Karpas-422 (cell line): ENCODE data around the gene CLHC1. TPM values are rescaled to one million over a fixed set of nuclear protein-coding genes. Genes with fewer than 3 reads are reported as not detected.
A peak's percentile ranks its signal among the peaks of the same experiment; 100 is the strongest.

Experiments
- DNase-seq: peaks from one replicate; pipeline ENCODE4 v3.0.0-alpha.2; 2015
- H2AFZ ChIP-seq: fragments of 200-600 bp; sonication (generic); 2 replicates; pipeline ENCODE4 v1.6.1; 2014; ENCODE audit warnings: antibody characterized with exemption, low read length, mixed read lengths
- H3K27ac ChIP-seq: fragments of 200-600 bp; sonication (generic); 2 replicates; pipeline ENCODE4 v1.5.1; 2014; ENCODE audit warnings: mild to moderate bottlenecking, low read length, moderate library complexity
- H3K27me3 ChIP-seq: fragments of 200-600 bp; sonication (generic); 2 replicates; pipeline ENCODE4 v1.6.1; 2014; ENCODE audit warnings: low read length, mixed read lengths
- H3K36me3 ChIP-seq: fragments of 200-600 bp; sonication (generic); 2 replicates; pipeline ENCODE4 v1.6.1; 2014; ENCODE audit warnings: low read length, mixed read lengths; ENCODE audit not compliant: insufficient read depth
- H3K4me1 ChIP-seq: fragments of 200-600 bp; sonication (generic); 2 replicates; pipeline ENCODE4 v1.6.1; 2014; ENCODE audit warnings: mild to moderate bottlenecking, low read length, mixed read lengths
- H3K4me2 ChIP-seq: fragments of 200-600 bp; sonication (generic); 2 replicates; pipeline ENCODE4 v1.6.1; 2014; ENCODE audit warnings: low read length, low read depth, mild to moderate bottlenecking; ENCODE audit not compliant: poor library complexity, severe bottlenecking
- H3K4me3 ChIP-seq: fragments of 200-600 bp; sonication (generic); 2 replicates; pipeline ENCODE4 v1.5.1; 2014; ENCODE audit warnings: mild to moderate bottlenecking, antibody characterized with exemption, low read length, mixed read lengths
- H3K79me2 ChIP-seq: fragments of 200-600 bp; sonication (generic); 2 replicates; pipeline ENCODE4 v1.6.1; 2014; ENCODE audit warnings: mild to moderate bottlenecking, low read length, mixed read lengths
- H3K9ac ChIP-seq: fragments of 200-600 bp; sonication (generic); 2 replicates; pipeline ENCODE4 v1.6.0; 2014; ENCODE audit warnings: low read length
- H3K9me2 ChIP-seq: fragments of 200-600 bp; sonication (generic), shearing (Covaris generic); replicated peaks from 2 replicates; pipeline ENCODE4 v1.6.0; 2014; ENCODE audit warnings: mild to moderate bottlenecking, low read length, moderate library complexity; ENCODE audit not compliant: insufficient read depth
- H3K9me3 ChIP-seq: fragments of 300-700, 200-600 bp; sonication (generic); 2 replicates; pipeline ENCODE4 v1.6.1; 2014; ENCODE audit warnings: low read length, mixed read lengths
- H4K20me1 ChIP-seq: fragments of 200-600 bp; sonication (generic); 2 replicates; pipeline ENCODE4 v1.6.1; 2014; ENCODE audit warnings: mild to moderate bottlenecking, antibody characterized with exemption, low read length, low read depth; ENCODE audit not compliant: insufficient read depth
- total RNA-seq: library from RNA; depleted of rRNA; stranded (reverse); fragments of >200 nt; shearing (Covaris generic); gene quantifications from 2 replicates; pipeline ENCODE4 v1.2.3, GENCODE V29; 2014; ENCODE audit warnings: low replicate concordance

CLHC1 gene
- total RNA-seq, 1 experiment from 2014 or later, result 12.1 TPM

DNA sequence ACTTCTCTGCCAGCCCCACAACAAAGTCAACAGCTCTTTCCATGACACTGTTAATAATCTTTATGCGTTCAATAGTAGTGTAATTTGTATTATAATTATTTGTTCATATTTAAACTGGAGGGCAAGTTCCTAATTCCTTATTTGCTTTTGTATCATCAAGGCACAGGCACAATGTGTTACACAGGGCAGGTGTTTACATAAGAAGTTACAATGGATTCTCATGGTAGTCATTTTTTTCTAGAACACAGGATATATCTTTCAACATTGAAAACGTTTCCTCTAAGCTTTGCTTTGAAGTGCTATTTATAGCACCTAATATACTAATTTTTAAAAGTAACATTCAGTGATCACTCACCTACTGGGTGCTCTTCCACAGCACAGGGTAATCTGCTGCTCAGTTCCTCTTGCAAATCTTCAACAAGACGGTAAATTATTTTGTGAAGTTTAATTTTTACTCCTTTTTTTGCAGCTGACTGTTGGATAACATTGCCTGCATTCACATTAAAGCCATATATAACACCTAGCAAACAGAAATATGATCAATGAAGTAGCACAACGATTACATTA, 7.6 kb upstream of the CLHC1 start:
- Histone ChIP-seq H3K4me1 (peaks cover 6% of the 10 kb centered on the region; the same call in 1 of the 2 replicates), H3K4me2 (no peak overlapping the region), H3K27ac (no peak overlapping the region), H3K36me3 (peaks cover 47% of the 10 kb centered on the region; the same call in 1 of the 2 replicates), H3K79me2 (no peaks in the 10 kb centered on the region), H3K9me2 (no peaks in the 10 kb centered on the region), H3K9me3 (no peaks in the 10 kb centered on the region), H3K9ac (no peak overlapping the region), H3K4me3 (no peak overlapping the region), H2AFZ (no peak overlapping the region), H4K20me1 (peaks cover under 1% of the 10 kb centered on the region; the same call in 1 of the 2 replicates), H3K27me3 (no peaks in the 10 kb centered on the region)
- no peak for DNase-seq

DNA sequence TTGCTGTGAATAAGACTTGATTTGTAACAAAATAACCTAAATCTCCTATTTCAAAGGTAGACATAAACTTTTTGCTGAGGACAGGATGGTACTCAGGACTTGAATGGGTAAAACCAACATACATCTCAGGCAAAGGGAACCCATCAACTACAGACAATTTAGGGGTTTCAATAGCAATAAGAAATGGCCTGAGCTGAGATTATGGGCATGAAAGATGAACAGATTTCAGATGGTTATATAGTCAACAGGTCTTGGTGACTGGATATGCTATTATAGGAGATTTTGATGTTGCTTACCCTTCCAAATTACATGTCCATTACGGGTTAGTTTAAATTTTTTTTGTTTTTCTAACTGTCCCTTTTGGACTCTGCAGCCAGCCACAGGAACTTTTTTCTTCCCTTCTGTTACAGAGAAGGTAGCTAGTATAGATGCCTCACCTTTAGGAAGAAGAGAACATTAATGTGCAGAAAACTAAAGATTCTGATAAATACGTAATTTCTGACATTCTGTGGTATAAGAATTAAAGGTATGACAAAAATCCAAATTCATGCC, 5.0 kb upstream of the CLHC1 start:
- peak; percentile 60 for DNase-seq
- Histone ChIP-seq H3K9ac (no peak overlapping the region), H4K20me1 (peaks cover 19% of the 10 kb centered on the region), H3K4me3 (no peak overlapping the region), H3K27me3 (no peaks in the 10 kb centered on the region), H3K9me3 (no peaks in the 10 kb centered on the region), H3K4me2 (no peak overlapping the region), H3K79me2 (peaks cover 24% of the 10 kb centered on the region), H3K9me2 (no peaks in the 10 kb centered on the region), H3K36me3 (peaks cover 50% of the 10 kb centered on the region), H2AFZ (no peak overlapping the region), H3K4me1 (peaks cover 18% of the 10 kb centered on the region), H3K27ac (no peak overlapping the region)

DNA sequence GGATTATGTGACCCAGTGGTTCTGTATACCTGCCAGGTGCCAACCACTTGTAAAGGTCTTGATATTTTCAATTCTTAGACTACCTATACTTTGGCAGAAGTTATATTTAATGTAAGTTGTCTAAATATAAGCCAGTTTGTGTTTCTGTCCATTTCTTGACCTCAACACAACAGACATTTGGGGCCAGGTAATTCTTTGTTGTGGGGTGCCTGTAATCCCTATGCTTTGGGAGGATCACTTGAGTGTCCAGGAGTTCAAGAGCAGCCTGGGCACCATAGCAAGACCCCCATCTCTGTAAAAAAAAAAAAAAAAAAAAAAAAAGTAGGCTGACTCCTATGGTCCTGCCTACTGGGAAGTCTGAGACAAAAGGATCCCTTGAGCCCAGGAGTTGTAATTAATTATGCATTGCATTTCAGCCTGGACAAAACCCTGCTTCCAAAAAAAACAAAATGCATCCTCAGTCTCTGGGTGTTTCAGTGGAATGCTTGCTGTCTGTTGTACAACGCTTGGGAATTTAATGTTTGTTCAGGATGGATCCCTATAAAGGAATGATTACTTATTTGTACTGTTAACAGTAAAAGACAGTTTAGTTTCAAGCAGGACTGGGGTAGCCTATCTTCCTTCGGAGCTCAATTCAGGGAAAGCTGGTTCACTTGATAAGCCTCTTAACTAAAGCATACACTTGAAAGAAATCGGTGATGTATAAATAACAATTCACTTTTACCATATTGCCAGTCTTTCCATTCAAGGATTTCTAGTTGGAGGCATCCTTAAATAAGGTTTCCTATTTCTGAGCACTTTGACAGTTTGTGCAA, 3.8 kb upstream of the CLHC1 start:
- Histone ChIP-seq H3K27me3 (no peaks in the 10 kb centered on the region), H3K9me2 (no peaks in the 10 kb centered on the region), H3K4me3 (no peak overlapping the region), H4K20me1 (peaks cover 19% of the 10 kb centered on the region), H3K4me2 (no peak overlapping the region), H2AFZ (no peak overlapping the region), H3K4me1 (peaks cover 23% of the 10 kb centered on the region), H3K9ac (no peak overlapping the region), H3K27ac (no peak overlapping the region), H3K36me3 (peaks cover 49% of the 10 kb centered on the region), H3K79me2 (peaks cover 35% of the 10 kb centered on the region), H3K9me3 (no peaks in the 10 kb centered on the region)
- no peak for DNase-seq

DNA sequence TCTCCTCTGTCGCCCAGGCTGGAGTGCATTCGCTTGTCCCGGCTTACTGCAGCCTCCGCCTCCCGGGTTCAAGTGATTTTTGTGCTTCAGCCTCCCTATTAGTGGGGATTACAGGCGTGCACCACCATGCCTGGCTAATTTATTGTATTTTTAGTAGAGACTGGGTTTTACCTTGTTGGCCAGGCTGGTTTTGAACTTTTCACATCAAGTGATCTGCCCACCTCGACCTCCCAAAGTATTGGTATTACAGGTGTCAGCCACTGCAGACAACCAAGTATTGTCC, 1.5 kb upstream of the CLHC1 start:
- Histone ChIP-seq H3K4me3 (peak overlapping the region; percentile 96), H2AFZ (no peak overlapping the region), H3K79me2 (peaks cover 52% of the 10 kb centered on the region), H3K36me3 (peaks cover 46% of the 10 kb centered on the region), H3K9ac (peak overlapping the region; percentile 98), H3K9me2 (0 out of 2 replicates have a peak, but pooled peaks cover 2% of the 10 kb centered on the region), H3K4me1 (peaks cover 32% of the 10 kb centered on the region), H4K20me1 (peaks cover 19% of the 10 kb centered on the region), H3K4me2 (peak overlapping the region; percentile 86), H3K27me3 (no peaks in the 10 kb centered on the region), H3K9me3 (no peaks in the 10 kb centered on the region), H3K27ac (peak overlapping the region; percentile 90)
- DNase-seq, result no peak

DNA sequence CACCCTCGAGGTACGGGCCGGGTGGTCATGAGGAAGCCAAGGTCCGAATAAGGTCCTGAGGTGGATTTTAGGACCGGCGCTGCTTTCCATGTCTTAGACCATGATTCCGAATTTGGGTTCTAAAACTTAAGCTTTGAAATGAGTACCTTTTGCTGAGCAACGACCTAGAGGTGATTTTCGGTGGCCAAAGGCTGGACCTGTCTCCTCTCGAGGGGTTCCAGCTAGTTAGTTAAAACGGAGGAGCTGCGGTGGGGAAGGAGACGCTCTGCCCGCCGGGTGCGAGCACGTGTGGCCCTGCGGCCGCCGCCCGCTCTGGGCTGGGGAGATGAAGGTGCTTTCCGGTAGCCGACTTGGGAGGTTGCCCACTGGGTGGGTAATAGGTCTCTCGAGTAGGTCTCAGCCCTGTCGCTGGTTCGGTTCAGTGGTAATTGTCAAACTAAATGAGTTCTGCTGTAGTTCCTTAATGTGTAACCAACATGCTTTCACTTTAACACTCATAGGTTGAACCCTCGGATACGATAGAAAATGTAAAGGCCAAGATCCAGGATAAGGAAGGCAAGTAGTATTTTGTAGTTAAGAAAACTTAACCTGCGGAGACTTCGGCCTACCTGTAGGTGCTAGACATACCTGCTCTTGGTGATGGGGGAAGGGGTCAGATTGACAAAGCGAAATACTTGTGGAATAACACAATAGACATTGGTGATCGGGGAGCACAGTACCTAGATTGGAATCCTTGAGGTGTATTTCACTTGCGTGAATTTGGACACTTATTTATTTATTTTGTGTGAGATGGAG, 967 bp upstream of the CLHC1 start:
- Histone ChIP-seq H3K79me2 (peaks cover 57% of the 10 kb centered on the region), H3K36me3 (peaks cover 46% of the 10 kb centered on the region), H3K9me3 (no peaks in the 10 kb centered on the region), H3K27me3 (no peaks in the 10 kb centered on the region), H2AFZ (no peak overlapping the region), H3K9me2 (0 out of 2 replicates have a peak, but pooled peaks cover 2% of the 10 kb centered on the region), H3K4me2 (peak overlapping the region; percentile 86), H3K4me3 (peak overlapping the region; percentile 96), H3K9ac (peak overlapping the region; percentile 98), H4K20me1 (peaks cover 19% of the 10 kb centered on the region), H3K27ac (peak overlapping the region; percentile 90), H3K4me1 (peaks cover 37% of the 10 kb centered on the region)
- DNase-seq, result peak; percentile 71

DNA sequence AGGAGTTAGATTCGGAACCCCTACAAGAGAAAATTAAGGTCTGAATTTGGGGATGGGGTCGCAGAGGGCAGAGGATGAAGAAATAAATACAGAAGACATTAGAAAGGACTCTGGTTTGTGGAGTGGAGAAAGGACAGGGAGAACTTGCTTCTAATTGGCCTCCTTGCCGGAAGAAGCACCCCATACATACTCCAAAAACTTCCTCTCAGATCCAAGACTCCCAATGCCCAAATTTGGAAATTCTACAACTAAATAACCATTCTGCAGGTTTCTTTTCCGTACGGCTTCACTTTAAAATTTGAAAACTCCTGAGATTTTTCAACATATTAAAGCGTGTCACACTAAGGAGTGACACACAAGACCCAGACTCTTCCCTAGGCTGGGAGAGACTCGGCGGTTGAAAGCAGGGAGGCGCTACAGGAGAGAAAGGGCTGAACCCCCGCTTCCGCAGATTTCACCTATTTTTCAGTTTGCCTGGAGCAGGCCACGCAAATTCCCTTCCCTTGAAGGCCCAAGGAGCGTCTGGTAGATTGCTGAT, 478 bp downstream of the CLHC1 start:
- peaks cover 19% of the 10 kb centered on the region for H4K20me1 ChIP-seq
- H3K9ac ChIP-seq, result peak overlapping the region; percentile 98
- peaks cover 67% of the 10 kb centered on the region for H3K79me2 ChIP-seq
- H3K27ac ChIP-seq, result peak overlapping the region; percentile 90
- H3K4me3 ChIP-seq, result peak overlapping the region; percentile 96
- no peak for DNase-seq
- peaks cover 42% of the 10 kb centered on the region for H3K4me1 ChIP-seq
- H3K4me2 ChIP-seq, result peak overlapping the region; percentile 86
- H3K9me2 ChIP-seq, result 0 out of 2 replicates have a peak, but pooled peaks cover 2% of the 10 kb centered on the region
- H3K9me3 ChIP-seq, result no peaks in the 10 kb centered on the region
- H3K36me3 ChIP-seq, result peaks cover 38% of the 10 kb centered on the region
- H3K27me3 ChIP-seq, result no peaks in the 10 kb centered on the region
- H2AFZ ChIP-seq, result peak overlapping the region; percentile 97

DNA sequence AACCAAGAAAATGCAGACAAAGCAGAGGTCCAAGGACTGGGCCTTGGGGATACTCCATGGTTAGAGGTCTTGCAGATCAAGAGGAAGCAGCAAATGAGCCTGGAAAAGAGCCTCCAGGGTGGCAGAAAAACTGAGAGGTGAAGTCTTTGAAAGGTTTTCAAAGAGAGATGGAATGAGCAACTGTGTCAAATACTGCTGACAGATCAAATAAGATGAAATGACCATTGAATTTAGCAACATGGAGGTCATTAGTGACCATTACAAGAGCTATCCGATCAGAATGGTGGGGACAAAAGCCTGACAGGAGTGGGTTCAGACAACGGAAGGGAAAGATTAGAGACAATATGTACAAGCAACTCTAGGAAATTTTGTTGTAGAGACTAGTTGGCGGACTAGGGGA, 1.5 kb downstream of the CLHC1 start:
- Histone ChIP-seq H4K20me1 (peaks cover 19% of the 10 kb centered on the region), H2AFZ (no peak overlapping the region), H3K9me3 (no peaks in the 10 kb centered on the region), H3K9me2 (0 out of 2 replicates have a peak, but pooled peaks cover 2% of the 10 kb centered on the region), H3K4me1 (peaks cover 41% of the 10 kb centered on the region), H3K9ac (no peak overlapping the region), H3K4me3 (peak overlapping the region; percentile 96; the same call in 1 of the 2 replicates), H3K79me2 (peaks cover 70% of the 10 kb centered on the region), H3K27me3 (no peaks in the 10 kb centered on the region), H3K27ac (no peak overlapping the region), H3K4me2 (peak overlapping the region; percentile 86), H3K36me3 (peaks cover 29% of the 10 kb centered on the region)
- DNase-seq, result no peak
